Cardiac septum (tissue), 1 donor: ENCODE results near the gene ZNF354C. TPM values are rescaled to one million over a fixed set of nuclear protein-coding genes. Genes with fewer than 3 reads are reported as not detected.

Source experiments
- DNase-seq: peaks from one replicate; pipeline ENCODE4 v3.0.0-alpha.2; 2020; ENCODE audit warnings: low spot score
- intact Hi-C: fragments of 100-400 bp; cut with DNase I; formaldehyde crosslinking; loops from one replicate; pipeline ENCODE4 v1.14.0; 2022
- total RNA-seq: library from RNA; stranded (reverse); fragmentation: NEBNext Ultra II Directional; extraction: Animal tissue kit (Norgen Biotek cat#: 25700); gene quantifications from one replicate; pipeline ENCODE4 v1.2.1, GENCODE V29; 2021
- donor health status: DM: no; HTN: no; CAD: no.

ZNF354C gene
- total RNA-seq, 1 donor from 2014 or later: 4.0 TPM

GRCh38 chr5:179124853-179125788 is 64.9 kb downstream of the ZNF354C start:
- intact Hi-C loops: no loop called here
- peak; percentile 41 for DNase-seq

GRCh38 chr5:179125789-179126505 is 65.8 kb downstream of the ZNF354C start:
- DNase-seq: peak; percentile 68
- intact Hi-C loops: no loop called here

GRCh38 chr5:179126506-179126991 is 66.4 kb downstream of the ZNF354C start:
- no peak for DNase-seq
- intact Hi-C loops: no loop called here

- intact Hi-C loops: no loop called here
- DNase-seq: peak; percentile 71
Observed at GRCh38 chr5:179127136-179128040, 67.2 kb downstream of the ZNF354C start.

GRCh38 chr5:179128041-179128365 is 67.8 kb downstream of the ZNF354C start:
- intact Hi-C loops: no loop called here
- DNase-seq: no peak

- peak; percentile 19 for DNase-seq
- intact Hi-C loops: no loop called here
Observed at GRCh38 chr5:179128976-179129375, 68.8 kb downstream of the ZNF354C start.

- intact Hi-C loops: no loop called here
- DNase-seq: peak; percentile 72
Observed at GRCh38 chr5:179129607-179130071, 69.5 kb downstream of the ZNF354C start.

GRCh38 chr5:179130101-179130681 is 70.0 kb downstream of the ZNF354C start:
- DNase-seq: peak; percentile 69
- intact Hi-C loops: no loop called here

- intact Hi-C loops: no loop called here
- DNase-seq: peak; percentile 49
Observed at GRCh38 chr5:179131321-179131835, 71.2 kb downstream of the ZNF354C start.

- peak; percentile 75 for DNase-seq
- intact Hi-C loops: no loop called here
Observed at GRCh38 chr5:179131886-179132585, 71.9 kb downstream of the ZNF354C start.

GRCh38 chr5:179132586-179133355 is 72.6 kb downstream of the ZNF354C start:
- peak; percentile 66 for DNase-seq
- intact Hi-C loops: no loop called here

Other genes with a start within 250 kb of the ZNF354C start
- gene ZNF354B, start 200.4 kb upstream of the ZNF354C start, total RNA-seq: 8.2 TPM
- gene ZFP2, start 164.5 kb upstream of the ZNF354C start, total RNA-seq: 1.2 TPM
- gene ZNF454, start 119.2 kb upstream of the ZNF354C start, total RNA-seq: 1.7 TPM
- not detected for gene GRM6, start 65.1 kb upstream of the ZNF354C start, total RNA-seq
- gene ZNF879, start 36.6 kb upstream of the ZNF354C start, total RNA-seq: 3.9 TPM